ENCODE measurements around the gene SCCPDH. TPM values are rescaled to one million over a fixed set of nuclear protein-coding genes. Genes with fewer than 3 reads are reported as not detected.

SCCPDH gene
- total and polyA plus RNA-seq, 2 of the 13 experiments (the other 11 are each of a cell fraction or from before 2014, with no cell fraction given), result 36.7 to 62.3 TPM

DNA sequence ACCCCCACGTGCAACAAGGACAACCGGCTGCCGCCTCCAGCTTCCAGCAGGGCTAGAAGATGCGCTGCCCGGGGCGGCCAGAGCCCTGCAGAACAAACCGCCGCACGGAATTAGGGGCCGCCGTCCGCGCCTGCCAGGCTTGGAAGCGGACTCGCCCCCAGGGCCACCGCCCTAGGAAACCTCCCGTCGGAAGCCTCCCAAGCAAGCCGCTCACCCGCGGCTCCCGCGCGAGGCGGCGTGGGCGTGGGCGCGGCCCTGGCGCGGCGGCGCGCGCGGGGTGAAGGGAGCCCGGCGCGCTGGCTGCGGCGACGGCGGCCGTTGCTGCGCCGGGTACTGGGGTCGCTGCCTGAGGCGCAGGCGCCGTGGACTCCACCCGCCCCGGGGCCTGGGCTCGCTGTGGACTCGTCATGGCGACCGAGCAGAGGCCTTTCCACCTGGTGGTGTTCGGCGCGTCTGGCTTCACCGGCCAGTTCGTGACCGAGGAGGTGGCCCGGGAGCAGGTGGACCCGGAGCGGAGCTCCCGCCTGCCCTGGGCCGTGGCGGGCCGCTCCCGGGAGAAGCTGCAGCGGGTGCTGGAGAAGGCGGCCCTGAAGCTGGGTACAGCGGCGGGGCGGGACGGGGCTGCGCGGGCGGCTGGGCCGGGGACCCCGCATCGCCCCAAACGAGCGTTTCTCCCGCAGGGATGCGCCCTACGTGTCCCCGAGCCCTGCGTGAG is at the start of gene SCCPDH (continued):
- TF ChIP-seq SP4 (CRISPR knock-in tag; IDR thresholded peaks at IDR 0.05) (peak; percentile 53; the same call in 1 of the 2 replicates), ZNF335 (CRISPR knock-in tag; IDR thresholded peaks at IDR 0.05) (no peak), MAFF (IDR thresholded peaks at IDR 0.05; ENCODE audit: low read depth, low read length) (no peak), ELF3 (CRISPR knock-in tag; IDR thresholded peaks at IDR 0.05) (no peak), SYNCRIP (IDR thresholded peaks at IDR 0.05; ENCODE audit: insufficient read depth, low read depth, low read length) (no peak), FOXA1 (IDR thresholded peaks at IDR 0.05) (no peak), FOXA1 (CRISPR knock-in tag; IDR thresholded peaks at IDR 0.05) (no peak), HDAC6 (IDR thresholded peaks at IDR 0.05; ENCODE audit: low read depth, low read length) (no peak), IKZF1 (IDR thresholded peaks at IDR 0.05) (no peak), MTF1 (CRISPR knock-in tag; IDR thresholded peaks at IDR 0.05) (no peak), ZNF644 (CRISPR knock-in tag; IDR thresholded peaks at IDR 0.05; ENCODE audit: low read depth) (no peak), ZNF543 (CRISPR knock-in tag; IDR thresholded peaks at IDR 0.05) (no peak), BRCA1 (CRISPR knock-in tag; IDR thresholded peaks at IDR 0.05) (no peak), ZNF709 (CRISPR knock-in tag; IDR thresholded peaks at IDR 0.05) (peak; percentile 58; the same call in 1 of the 2 replicates), ZNF577 (CRISPR knock-in tag; IDR thresholded peaks at IDR 0.05; ENCODE audit: borderline replicate concordance, low read depth) (no peak), ZC3H4 (CRISPR knock-in tag; IDR thresholded peaks at IDR 0.05; ENCODE audit: borderline replicate concordance) (no peak), ZNF30 (CRISPR knock-in tag; IDR thresholded peaks at IDR 0.05) (no peak)
- TF ChIP-seq, protein P1, sequence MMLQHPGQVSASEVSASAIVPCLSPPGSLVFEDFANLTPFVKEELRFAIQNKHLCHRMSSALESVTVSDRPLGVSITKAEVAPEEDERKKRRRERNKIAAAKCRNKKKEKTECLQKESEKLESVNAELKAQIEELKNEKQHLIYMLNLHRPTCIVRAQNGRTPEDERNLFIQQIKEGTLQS (CRISPR knock-in tag; IDR thresholded peaks at IDR 0.05), result no peak
- TF ChIP-seq, protein P2, sequence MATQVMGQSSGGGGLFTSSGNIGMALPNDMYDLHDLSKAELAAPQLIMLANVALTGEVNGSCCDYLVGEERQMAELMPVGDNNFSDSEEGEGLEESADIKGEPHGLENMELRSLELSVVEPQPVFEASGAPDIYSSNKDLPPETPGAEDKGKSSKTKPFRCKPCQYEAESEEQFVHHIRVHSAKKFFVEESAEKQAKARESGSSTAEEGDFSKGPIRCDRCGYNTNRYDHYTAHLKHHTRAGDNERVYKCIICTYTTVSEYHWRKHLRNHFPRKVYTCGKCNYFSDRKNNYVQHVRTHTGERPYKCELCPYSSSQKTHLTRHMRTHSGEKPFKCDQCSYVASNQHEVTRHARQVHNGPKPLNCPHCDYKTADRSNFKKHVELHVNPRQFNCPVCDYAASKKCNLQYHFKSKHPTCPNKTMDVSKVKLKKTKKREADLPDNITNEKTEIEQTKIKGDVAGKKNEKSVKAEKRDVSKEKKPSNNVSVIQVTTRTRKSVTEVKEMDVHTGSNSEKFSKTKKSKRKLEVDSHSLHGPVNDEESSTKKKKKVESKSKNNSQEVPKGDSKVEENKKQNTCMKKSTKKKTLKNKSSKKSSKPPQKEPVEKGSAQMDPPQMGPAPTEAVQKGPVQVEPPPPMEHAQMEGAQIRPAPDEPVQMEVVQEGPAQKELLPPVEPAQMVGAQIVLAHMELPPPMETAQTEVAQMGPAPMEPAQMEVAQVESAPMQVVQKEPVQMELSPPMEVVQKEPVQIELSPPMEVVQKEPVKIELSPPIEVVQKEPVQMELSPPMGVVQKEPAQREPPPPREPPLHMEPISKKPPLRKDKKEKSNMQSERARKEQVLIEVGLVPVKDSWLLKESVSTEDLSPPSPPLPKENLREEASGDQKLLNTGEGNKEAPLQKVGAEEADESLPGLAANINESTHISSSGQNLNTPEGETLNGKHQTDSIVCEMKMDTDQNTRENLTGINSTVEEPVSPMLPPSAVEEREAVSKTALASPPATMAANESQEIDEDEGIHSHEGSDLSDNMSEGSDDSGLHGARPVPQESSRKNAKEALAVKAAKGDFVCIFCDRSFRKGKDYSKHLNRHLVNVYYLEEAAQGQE (IDR thresholded peaks at IDR 0.05; ENCODE audit: borderline replicate concordance in 1 of 2, low read depth in 1 of 2, low read length in 2 of 2), result no peak
- TF ChIP-seq, protein P3, sequence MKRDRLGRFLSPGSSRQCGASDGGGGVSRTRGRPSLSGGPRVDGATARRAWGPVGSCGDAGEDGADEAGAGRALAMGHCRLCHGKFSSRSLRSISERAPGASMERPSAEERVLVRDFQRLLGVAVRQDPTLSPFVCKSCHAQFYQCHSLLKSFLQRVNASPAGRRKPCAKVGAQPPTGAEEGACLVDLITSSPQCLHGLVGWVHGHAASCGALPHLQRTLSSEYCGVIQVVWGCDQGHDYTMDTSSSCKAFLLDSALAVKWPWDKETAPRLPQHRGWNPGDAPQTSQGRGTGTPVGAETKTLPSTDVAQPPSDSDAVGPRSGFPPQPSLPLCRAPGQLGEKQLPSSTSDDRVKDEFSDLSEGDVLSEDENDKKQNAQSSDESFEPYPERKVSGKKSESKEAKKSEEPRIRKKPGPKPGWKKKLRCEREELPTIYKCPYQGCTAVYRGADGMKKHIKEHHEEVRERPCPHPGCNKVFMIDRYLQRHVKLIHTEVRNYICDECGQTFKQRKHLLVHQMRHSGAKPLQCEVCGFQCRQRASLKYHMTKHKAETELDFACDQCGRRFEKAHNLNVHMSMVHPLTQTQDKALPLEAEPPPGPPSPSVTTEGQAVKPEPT (CRISPR knock-in tag; IDR thresholded peaks at IDR 0.05; ENCODE audit: low read depth), result no peak; the same call in none of the 2 replicates
- TF ChIP-seq, protein P4, sequence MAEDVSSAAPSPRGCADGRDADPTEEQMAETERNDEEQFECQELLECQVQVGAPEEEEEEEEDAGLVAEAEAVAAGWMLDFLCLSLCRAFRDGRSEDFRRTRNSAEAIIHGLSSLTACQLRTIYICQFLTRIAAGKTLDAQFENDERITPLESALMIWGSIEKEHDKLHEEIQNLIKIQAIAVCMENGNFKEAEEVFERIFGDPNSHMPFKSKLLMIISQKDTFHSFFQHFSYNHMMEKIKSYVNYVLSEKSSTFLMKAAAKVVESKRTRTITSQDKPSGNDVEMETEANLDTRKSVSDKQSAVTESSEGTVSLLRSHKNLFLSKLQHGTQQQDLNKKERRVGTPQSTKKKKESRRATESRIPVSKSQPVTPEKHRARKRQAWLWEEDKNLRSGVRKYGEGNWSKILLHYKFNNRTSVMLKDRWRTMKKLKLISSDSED (CRISPR knock-in tag; IDR thresholded peaks at IDR 0.05), result no peak

Data from HepG2 (cell line).